Activated effector memory CD4-positive, alpha-beta T cell treated with Interleukin-2 at 50 U/mL for 16 hours (primary cell): Measurements from ENCODE around the gene COL9A2.

Experiments
- DNase-seq: peaks from one replicate; pipeline ENCODE4 v3.0.0-alpha.2; 2020

Gene COL9A2

GRCh38 chr1:40301541-40302299 is 15.4 kb downstream of the COL9A2 start:
- no peak for DNase-seq

GRCh38 chr1:40301066-40301465 is 16.0 kb downstream of the COL9A2 start:
- DNase-seq: no peak

DNA sequence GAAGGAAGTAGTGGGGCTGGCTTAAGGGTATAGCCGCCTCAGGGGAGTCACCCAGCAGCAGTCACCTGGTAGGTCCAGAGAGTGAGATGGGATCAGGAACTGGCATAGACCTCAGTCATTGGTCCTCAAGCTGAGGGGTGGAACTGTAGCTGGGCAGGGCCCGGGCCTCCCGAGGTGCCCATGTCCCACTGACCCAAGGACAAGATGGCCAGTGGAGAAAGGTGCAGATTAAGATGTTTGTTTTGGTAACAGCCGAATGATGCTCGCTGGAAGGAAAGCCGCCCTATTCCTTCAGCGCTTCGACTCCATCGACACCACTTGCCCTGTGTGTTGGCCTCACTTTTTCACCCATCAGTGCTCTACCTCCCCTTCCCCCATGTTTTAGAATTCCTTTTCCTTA is 16.4 kb downstream of the COL9A2 start:
- DNase-seq: no peak

DNA sequence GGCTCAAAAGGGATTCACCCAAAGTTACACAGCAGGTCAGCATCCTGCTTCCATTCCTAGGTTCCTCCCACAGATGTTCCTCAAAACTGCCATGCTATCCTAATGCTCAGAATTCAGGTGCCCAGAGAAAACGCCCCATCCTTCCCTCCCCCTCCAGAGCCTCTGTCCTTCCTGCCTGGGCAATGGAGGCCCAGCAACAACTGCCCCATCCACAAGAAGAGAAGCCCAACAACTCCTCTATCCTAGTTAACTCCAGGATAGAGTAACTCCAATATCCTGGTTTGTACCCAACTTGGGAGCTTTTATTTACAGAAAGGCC is 16.9 kb downstream of the COL9A2 start:
- no peak for DNase-seq

DNA sequence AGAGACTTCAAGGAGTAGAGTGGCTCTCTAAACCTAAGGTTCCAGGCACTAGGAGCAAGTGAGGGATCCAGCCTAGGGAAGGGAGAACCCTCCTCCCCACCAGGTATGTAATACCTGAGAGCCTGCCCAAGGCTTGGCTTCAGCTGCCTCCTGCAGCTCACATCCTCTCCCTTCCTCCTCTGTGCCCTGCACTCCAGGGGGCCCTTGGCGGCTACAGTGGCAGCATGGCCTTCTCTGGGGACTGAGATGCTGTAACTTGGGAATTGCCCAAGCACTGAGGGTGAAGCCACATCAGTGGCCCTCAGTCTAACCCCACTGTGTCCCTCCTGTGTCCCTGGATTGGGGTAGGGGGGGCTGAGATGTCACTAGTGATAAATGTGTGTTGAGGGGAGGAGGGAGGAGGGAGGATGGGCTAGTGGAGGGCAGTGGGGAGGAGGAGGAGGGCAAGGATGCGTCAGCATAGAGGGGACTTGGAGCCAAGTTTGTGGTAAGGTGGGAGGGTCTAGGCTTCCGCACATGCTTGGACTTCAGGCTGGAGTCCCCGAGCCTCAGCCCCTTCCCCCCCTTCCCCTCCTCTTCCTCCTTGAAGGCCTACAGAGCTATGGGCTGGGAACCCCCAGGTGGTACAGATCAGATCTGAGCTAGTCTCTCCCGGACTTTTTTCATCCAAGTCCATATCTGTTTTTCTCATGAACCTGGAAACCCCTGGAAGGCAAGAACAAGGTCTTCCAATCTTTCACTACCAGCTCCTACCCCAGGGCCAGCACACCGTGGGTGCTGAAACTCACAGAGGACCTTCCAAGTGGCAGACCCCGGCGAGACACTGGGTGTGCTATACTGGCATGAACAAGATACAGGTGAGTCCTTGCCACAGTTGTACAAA is 17.5 kb downstream of the COL9A2 start:
- no peak for DNase-seq

DNA sequence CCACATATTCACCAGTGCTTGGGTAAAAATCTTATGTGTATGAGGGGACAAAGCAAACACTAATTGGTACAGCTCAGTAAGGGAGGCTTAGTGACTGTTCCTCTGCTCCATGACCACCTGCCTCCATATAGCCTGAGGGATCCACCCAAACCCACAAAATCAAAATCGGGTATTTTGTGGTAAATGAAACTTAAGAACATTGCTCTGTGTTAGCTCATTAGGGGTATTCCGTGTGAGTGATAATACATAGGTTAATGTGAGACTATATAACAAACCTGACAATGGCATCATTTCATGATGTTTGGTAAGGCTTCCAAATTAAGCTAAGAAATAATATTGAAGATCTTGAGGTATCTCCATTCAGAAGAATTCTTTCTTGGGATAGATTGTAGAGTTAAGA is 25.8 kb downstream of the COL9A2 start:
- DNase-seq: no peak

DNA sequence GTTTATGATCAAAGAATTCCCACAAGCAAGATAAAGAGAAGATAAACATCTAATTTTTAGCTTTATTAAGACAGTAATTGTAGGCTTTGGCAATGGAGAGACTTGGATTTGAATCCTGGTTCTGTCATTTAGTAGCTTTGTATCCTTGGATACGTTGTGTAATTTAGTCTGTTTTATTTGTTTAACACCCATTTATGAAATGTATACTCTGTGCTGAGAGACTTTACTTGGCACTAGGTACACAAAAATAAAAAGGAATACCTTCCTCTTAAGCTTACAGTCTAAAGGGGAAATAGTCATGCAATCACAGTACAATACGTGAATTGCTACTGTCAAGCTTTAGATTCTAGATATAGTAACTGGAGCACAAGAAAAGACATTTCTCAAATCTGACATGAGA is 35.2 kb downstream of the COL9A2 start:
- no peak for DNase-seq

DNA sequence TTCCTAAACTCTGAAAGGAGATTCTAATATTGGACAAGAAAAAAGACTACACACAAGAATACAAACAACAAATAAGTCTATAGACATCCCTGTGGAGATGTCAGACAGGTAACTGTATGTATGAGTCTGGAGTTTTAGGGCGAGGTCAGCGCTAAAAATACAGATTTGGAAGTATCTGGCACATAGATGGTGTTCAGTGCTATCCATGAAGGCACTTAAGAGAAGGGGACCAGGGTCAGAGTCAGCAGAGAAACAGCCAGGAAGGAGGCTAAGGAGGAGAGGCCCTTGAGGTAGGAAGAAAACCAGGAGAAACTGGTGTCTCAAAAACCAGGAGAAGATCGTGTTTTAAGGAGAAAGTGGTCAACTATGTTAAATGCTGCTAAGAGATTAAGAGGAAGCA is 41.0 kb downstream of the COL9A2 start:
- no peak for DNase-seq

DNA sequence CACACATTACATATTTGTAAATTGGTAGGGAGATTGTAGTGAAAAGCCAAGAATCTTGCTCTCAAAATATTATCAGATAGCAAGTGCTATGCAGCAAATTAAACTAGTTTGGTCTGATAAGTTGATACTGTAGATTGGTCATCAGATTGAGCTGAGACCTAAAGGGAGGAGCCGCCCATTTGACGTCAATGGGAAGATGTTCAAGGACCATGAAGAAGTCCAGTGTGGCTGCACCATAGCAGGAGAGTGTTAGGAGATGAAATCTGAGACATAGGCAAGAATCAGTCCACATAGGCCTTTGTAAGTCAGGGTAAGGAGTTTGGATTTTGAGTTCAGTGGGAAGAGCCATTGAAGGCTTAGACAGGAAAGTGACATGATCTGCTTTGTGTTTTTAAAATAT is 42.8 kb downstream of the COL9A2 start:
- DNase-seq: no peak

DNA sequence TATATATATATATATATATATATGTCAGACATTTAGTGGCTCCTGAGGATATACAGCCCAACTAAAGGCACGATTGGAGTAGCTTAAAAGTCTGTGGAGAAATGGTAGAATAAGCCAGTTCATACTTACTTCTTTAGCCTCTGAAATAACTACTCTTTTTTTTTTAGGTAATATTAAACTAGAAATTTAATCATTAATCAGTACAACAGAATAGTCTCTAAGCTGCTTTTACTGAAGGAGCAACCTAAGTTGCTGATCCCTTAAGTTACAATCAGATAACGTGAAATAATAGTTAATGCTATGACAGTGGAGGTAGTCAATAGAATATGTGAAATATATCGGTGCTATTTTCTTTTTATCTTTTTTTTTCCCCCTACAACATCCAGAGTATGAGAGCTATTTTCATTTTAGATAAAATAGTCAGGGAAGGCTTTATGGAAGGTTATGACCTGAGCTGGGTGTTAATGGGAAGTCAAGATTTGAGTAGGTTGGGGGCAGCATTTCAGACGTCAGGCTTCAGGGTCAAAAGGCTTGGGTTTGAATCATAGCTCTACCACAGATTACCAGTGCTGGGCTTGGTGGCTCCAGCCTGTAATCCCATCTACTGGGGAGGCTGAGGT is 43.4 kb downstream of the COL9A2 start:
- DNase-seq: no peak

- DNase-seq: no peak
Observed at GRCh38 chr1:40272653-40273213, 44.4 kb downstream of the COL9A2 start.

DNA sequence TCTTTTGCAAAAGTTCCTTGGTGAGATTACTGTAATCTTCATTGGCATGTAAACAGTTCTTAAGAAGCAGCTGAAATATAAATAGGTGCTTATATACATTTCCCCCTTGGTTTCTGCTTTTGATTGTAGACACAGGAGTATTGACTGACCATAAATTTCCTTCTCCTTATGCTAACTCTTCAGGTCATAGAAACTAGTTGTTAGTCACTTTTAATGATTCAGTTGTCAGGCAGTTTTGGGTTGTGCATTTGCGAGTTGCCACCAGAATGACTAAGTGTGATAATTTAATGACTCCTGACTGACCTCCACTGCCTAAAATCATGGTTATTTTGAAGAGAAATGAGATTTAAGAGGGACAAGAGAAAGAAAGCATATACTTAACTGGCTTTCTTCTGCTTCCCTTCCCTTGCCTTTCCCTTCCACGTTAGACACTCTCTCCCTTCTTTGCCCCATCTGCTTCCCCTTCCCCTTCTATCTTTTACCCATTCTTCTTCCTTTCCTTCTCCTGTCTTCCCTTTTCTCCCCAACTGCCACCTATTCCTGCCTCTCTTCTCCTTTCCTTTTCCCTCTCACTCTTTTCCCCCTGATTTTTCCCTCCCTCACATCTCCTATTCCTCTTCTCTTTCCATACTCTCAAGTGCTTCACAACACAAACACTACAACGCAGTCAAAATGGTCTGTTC is 46.8 kb downstream of the COL9A2 start:
- no peak for DNase-seq

GRCh38 chr1:40268211-40268610 is 48.9 kb downstream of the COL9A2 start:
- DNase-seq: no peak

DNA sequence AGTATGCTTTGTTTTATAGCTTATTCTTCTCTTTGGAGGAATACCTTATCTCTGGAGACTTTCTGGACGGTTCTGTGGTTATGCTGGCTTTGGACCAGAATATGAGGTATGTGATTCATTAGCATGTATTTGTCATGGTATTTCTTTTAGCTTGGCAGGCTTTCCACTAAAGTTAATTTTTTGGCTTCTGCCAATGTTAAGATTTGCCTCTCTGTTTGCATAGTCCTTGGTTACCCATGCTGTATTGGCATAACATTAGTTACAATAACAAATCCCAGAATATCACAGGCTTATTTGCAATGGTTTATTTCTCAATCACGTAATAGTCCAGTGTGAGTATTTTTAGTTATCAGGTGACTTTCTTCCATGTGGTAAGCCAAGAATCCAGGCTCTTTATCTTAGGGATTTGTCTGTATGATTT is 49.3 kb downstream of the COL9A2 start:
- no peak for DNase-seq

DNA sequence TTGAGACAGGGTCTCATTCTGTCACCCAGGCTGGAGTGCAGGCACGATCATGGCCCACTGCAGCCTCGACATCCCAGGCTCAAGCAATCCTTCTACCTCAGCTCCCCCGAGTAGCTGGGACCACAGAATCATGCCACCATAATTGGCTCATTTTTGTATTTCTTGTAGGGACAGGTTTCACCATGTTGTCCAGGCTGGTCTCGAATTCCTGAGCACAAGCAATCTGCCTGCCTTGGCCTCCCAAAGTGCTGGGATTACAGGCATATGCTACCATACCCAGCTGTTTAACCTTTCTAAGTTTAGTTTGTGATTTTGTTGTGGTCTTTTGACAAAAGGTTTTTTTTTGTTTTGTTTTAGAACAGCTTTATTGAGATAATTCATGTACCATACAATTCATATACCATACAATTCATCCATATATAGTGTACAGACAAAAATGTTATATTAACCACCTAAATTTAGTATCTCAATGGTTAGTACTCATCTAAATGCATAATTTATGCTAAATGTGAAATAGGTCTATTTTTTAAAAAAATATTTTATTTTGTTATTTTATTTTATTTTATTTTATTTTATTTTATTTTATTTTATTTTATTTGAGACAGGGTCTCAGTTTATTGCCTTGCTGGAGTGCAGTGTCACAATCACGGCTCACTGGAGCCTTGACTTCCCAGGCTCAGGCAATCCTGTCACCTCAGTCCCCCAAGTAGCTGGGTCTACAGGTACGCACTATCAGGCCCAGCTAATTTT is 50.1 kb downstream of the COL9A2 start:
- no peak for DNase-seq

DNA sequence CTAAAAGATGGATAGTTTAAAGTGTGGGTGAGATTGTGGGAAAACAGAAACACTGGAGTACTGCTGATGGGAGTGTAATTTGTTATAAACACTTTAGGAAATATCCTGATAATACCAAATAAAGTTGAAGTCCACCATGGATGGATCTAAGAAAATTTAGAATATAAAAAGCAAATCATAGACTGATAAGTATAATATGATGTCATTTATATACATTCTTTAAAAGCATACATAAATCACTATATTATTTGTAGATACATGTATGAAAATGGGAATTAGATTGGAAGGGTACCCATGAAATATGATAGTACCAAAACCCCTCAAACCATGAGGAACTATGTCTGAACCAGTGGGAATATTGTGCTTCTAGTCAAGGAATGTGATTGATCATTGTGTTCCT is 51.2 kb downstream of the COL9A2 start:
- DNase-seq: no peak

GRCh38 chr1:40265298-40265697 is 51.8 kb downstream of the COL9A2 start:
- DNase-seq: no peak

DNA sequence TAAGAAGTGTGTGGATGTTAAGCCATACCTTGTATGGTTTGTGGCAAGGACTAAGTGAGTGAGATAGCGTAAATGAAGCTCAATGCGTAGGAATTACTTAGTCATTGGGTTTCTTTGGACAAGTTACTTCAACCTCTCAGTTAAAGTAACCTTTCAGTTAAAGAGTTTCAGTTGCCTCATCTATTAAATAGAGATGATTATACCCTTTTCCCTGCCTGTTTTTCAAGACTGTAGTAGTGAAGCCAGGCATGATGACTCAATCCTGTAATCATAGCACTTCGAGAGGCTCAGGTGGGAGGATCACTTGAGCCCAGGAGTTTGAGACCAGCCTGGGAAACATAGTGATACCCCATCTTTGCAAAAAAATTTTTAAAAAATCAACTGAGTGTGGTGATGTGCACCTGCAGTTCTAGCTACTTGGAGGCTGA is 52.7 kb downstream of the COL9A2 start:
- no peak for DNase-seq

DNA sequence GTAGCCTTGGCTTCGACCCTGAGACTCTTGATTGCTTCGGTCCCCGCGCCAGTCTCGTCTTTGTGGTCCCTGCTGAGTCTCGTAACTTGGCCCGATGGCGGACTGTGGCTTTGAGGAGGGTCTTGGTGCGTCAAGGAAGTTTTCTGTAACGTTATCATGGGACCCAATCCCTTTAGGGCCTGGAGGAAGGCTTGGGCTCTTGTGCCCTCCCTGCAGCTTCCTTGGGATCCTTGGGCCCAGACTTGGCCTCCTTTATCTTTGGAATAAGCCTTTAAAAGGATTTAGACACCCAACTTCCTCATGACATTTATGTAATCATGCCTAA is 58.7 kb downstream of the COL9A2 start:
- DNase-seq: no peak

DNA sequence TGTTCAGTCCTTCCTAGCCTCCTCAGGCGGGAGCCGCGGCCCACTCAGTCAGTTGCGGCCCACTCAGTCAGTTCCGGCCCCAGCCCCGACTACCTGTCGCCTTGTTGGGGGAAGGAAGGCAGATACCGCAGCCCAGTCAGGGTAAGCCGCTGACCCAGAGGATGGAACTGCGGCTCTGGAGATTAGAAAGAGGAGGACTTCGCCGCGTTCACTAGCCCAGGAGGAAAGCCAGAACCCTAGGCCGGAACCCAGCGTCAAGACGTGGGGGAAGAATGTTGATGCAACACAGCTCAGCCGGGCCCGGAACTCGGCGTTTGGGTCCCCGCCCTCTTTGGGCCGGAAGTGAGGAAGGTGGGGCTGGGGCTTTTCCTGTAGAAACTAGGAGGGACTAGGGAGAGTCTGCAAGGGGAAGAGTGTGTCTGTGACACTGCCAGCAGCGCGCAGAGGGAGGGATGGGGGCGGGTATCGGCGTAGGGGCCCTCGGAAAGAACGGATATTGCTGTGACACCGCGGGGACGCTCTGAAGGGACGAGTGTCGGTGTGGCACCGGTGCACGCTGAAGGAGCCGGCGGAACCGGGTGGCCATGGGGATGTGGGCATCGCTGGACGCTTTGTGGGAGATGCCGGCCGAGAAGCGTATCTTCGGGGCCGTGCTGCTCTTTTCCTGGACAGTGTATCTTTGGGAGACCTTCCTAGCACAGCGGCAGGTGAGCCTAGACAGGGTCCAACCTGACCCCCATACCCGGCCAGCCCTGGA is 59.2 kb downstream of the COL9A2 start, which contains the start of gene ZMPSTE24:
TSS of gene ZMPSTE24 (plus strand) at position 549 of the 757 bp plus-strand sequence. CDS start at position 585, 36 bp downstream.
- peak; percentile 95 for DNase-seq

DNA sequence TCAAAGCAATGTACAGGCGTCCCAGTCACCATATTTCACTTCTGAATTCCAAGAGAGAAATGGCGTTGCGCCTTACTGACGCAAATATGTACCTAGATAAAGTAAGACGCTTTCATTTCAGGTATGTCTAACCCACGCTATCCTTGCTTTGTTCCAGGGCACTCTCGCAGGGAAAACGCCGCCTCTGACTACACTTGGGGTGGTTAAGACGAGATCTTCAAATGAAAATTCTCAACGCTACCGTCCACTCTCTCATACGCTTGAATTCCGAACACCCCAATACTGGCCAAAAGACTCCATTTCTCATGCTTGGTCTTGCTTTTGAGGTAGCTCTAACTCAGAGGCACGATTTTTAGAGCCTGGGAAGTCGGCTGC is 59.8 kb downstream of the COL9A2 start:
- no peak for DNase-seq
